Neural crest cell (in vitro differentiated cells): ENCODE measurements around the gene ST7. TPM values are rescaled to one million over a fixed set of nuclear protein-coding genes. Genes with fewer than 3 reads are reported as not detected.
A peak's percentile ranks its signal among the peaks of the same experiment; 100 is the strongest.
"Not testable (repeated sequence)": the region's sequence is repeated elsewhere in the genome, so short reads cannot be mapped to it uniquely, and the experiment has no call there.

Experiments used
- DNase-seq: peaks from one replicate; pipeline ENCODE4 v3.0.0; 2021; ENCODE audit warnings: low read depth, mixed read lengths, low spot score
- H3K27ac Mint-ChIP-seq: one replicate; pipeline ENCODE4 v1.8.0; 2021; ENCODE audit warnings: mild to moderate bottlenecking, mixed read lengths; ENCODE audit not compliant: unreplicated experiment
- H3K27me3 Mint-ChIP-seq: 2 replicates; pipeline ENCODE4 v1.8.0; 2021; ENCODE audit warnings: low read depth, mild to moderate bottlenecking, mixed read lengths
- H3K36me3 Mint-ChIP-seq: 2 replicates; pipeline ENCODE4 v1.8.0; 2021; ENCODE audit warnings: low read depth, mild to moderate bottlenecking, mixed read lengths
- H3K4me1 Mint-ChIP-seq: 2 replicates; pipeline ENCODE4 v1.8.0; 2021; ENCODE audit warnings: mixed read lengths
- H3K4me3 Mint-ChIP-seq: one replicate; pipeline ENCODE4 v1.8.0; 2021; ENCODE audit warnings: mild to moderate bottlenecking, mixed read lengths
- H3K9me3 Mint-ChIP-seq: 2 replicates; pipeline ENCODE4 v1.8.0; 2021; ENCODE audit warnings: mixed read lengths
- CTCF ChIP-seq: fragments of 200-600 bp; sonication (generic); conservative IDR thresholded peaks from 2 replicates; pipeline ENCODE4 v1.5.0; 2021; ENCODE audit warnings: antibody characterized with exemption, mild to moderate bottlenecking
- total RNA-seq: library from RNA; stranded (reverse); gene quantifications from 2 replicates; pipeline ENCODE4 v1.2.1, GENCODE V29; 2021

The ST7 gene
- total RNA-seq, 1 donor from 2014 or later = 22.4 TPM

GRCh38 chr7:117237646-117238045 lies 284.3 kb downstream of the ST7 start:
- no peaks in the 10 kb centered on the region for H3K4me1 Mint-ChIP-seq
- H3K36me3 Mint-ChIP-seq = peaks cover 10% of the 10 kb centered on the region
- no peak for DNase-seq
- peaks cover 18% of the 10 kb centered on the region for H3K9me3 Mint-ChIP-seq
- H3K4me3 Mint-ChIP-seq = no peak overlapping the region
- no peak overlapping the region for H3K27ac Mint-ChIP-seq
- TF ChIP-seq CTCF = no peak
- H3K27me3 Mint-ChIP-seq = no peaks in the 10 kb centered on the region

GRCh38 chr7:117238472-117238871 lies 285.2 kb downstream of the ST7 start:
- no peak overlapping the region for H3K4me3 Mint-ChIP-seq
- H3K9me3 Mint-ChIP-seq = peaks cover 13% of the 10 kb centered on the region
- peaks cover 7% of the 10 kb centered on the region for H3K36me3 Mint-ChIP-seq
- no peaks in the 10 kb centered on the region for H3K27me3 Mint-ChIP-seq
- H3K27ac Mint-ChIP-seq = no peak overlapping the region
- H3K4me1 Mint-ChIP-seq = no peaks in the 10 kb centered on the region
- DNase-seq = no peak
- no peak for TF ChIP-seq CTCF

GRCh38 chr7:117238937-117239336 lies 285.6 kb downstream of the ST7 start:
- no peaks in the 10 kb centered on the region for H3K4me1 Mint-ChIP-seq
- peaks cover 5% of the 10 kb centered on the region for H3K36me3 Mint-ChIP-seq
- TF ChIP-seq CTCF = no peak
- H3K27me3 Mint-ChIP-seq = no peaks in the 10 kb centered on the region
- DNase-seq = no peak
- peaks cover 10% of the 10 kb centered on the region for H3K9me3 Mint-ChIP-seq
- H3K27ac Mint-ChIP-seq = peak overlapping the region; percentile 31
- no peak overlapping the region for H3K4me3 Mint-ChIP-seq

- H3K9me3 Mint-ChIP-seq = peaks cover 10% of the 10 kb centered on the region
- H3K4me3 Mint-ChIP-seq = no peak overlapping the region
- H3K4me1 Mint-ChIP-seq = no peaks in the 10 kb centered on the region
- no peak for DNase-seq
- H3K27me3 Mint-ChIP-seq = no peaks in the 10 kb centered on the region
- no peak for TF ChIP-seq CTCF
- H3K36me3 Mint-ChIP-seq = peaks cover 2% of the 10 kb centered on the region
- H3K27ac Mint-ChIP-seq = no peak overlapping the region
These were observed 287.8 kb downstream of the ST7 start for GRCh38 chr7:117241088-117241487.

- no peak overlapping the region for H3K27ac Mint-ChIP-seq
- H3K4me3 Mint-ChIP-seq = no peak overlapping the region
- H3K36me3 Mint-ChIP-seq = no peaks in the 10 kb centered on the region
- DNase-seq = no peak
- H3K27me3 Mint-ChIP-seq = no peaks in the 10 kb centered on the region
- H3K4me1 Mint-ChIP-seq = peaks cover 5% of the 10 kb centered on the region
- no peak for TF ChIP-seq CTCF
- peaks cover 6% of the 10 kb centered on the region for H3K9me3 Mint-ChIP-seq
These were observed 290.1 kb downstream of the ST7 start for GRCh38 chr7:117243390-117243789.

GRCh38 chr7:117245703-117246102 lies 292.4 kb downstream of the ST7 start:
- H3K9me3 Mint-ChIP-seq, H3K4me3 Mint-ChIP-seq, H3K36me3 Mint-ChIP-seq, H3K27me3 Mint-ChIP-seq, DNase-seq, H3K27ac Mint-ChIP-seq, H3K4me1 Mint-ChIP-seq: not testable (repeated sequence)
